Measurements from ENCODE around the gene TSPAN15. TPM values are rescaled to one million over a fixed set of nuclear protein-coding genes. Genes with fewer than 3 reads are reported as not detected.

Gene TSPAN15
- total and polyA plus RNA-seq, 3 donors from 2014 or later = 29.7 to 37.5 (median 35.3) TPM

- Histone ChIP-seq H3K27ac (no peak overlapping the region), H3K4me3 (no peak overlapping the region), H3K9me3 (no peaks in the 10 kb centered on the region), H3K27me3 (no peaks in the 10 kb centered on the region), H3K36me3 (ENCODE audit: low read depth, missing control alignments) (no peaks in the 10 kb centered on the region), H3K4me1 (no peaks in the 10 kb centered on the region)
- TF ChIP-seq CTCF (IDR thresholded peaks at IDR 0.05) (peak; percentile 51 to 61 (median 53)), POLR2A (IDR thresholded peaks at IDR 0.05) (no peak)
- peak; percentile 81 for DNase-seq
- intact Hi-C loops (cut with DNase I; ENCODE audit: low total_unique reads) = no loop called here
- WGBS, 2 donors = 29 to 49% methylated on average over 9 to 11 of the region's 11 CpGs
Observed at GRCh38 chr10:69515699-69516259, 64.5 kb downstream of the TSPAN15 start.

DNA sequence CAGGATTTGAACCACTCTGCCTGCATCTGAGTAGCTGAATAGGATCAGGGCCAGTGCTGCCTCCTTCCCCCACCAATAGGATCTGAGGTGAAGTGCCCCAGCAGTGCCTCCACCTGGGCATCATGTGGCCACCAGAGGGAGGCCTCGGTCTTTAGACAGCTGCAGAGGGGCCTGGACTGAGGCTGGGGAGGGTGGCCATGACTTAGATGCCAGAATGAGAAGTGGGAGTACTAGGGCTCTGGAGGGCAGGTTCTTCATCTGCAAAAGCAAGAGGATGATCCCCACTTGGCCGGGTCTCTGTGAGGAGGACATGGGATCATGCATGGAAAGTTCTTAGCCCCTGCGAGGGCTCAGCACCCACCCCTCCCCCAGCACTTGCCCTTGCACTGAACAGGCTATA, 65.1 kb downstream of the TSPAN15 start:
- no peaks in the 10 kb centered on the region for H3K36me3 ChIP-seq (ENCODE audit: low read depth, missing control alignments)
- H3K9me3 ChIP-seq = no peaks in the 10 kb centered on the region
- 50 to 59% methylated on average over 2 to 3 of the region's 3 CpGs for WGBS, 2 donors
- no peak for DNase-seq
- H3K27ac ChIP-seq = no peak overlapping the region
- no peaks in the 10 kb centered on the region for H3K27me3 ChIP-seq
- no peaks in the 10 kb centered on the region for H3K4me1 ChIP-seq
- no peak overlapping the region for H3K4me3 ChIP-seq
- intact Hi-C loops (cut with DNase I; ENCODE audit: low total_unique reads) = no loop called here
- peak in 1 of 3 experiments; percentile 16 for TF ChIP-seq CTCF (IDR thresholded peaks at IDR 0.05)
- no peak for TF ChIP-seq POLR2A (IDR thresholded peaks at IDR 0.05)

DNA sequence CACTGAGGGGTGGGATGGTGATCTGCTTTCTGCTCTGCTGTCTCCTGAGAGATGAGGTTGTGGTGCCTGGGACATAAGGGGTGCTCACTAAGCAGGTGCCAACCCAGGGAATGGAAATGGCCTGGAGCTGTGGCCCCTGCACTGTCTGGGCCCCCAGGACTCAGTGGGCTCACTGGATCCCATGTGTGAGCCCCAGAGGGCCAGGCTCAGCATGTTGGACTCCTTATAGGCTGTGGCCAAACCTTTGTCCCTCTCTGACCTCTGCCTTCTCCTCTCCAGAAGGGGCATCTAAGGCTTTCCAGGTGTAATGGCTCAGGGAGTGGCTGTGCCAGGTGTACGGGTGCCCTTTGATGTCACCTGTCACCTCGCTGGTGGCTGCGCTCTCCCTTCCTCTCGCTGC, 65.5 kb downstream of the TSPAN15 start:
- Histone ChIP-seq H3K9me3 (no peaks in the 10 kb centered on the region), H3K27me3 (no peaks in the 10 kb centered on the region), H3K27ac (no peak overlapping the region), H3K4me3 (no peak overlapping the region), H3K36me3 (ENCODE audit: low read depth, missing control alignments) (no peaks in the 10 kb centered on the region), H3K4me1 (no peaks in the 10 kb centered on the region)
- DNase-seq = no peak
- no peak for TF ChIP-seq CTCF (IDR thresholded peaks at IDR 0.05)
- no peak for TF ChIP-seq POLR2A (IDR thresholded peaks at IDR 0.05)
- 79 to 92% methylated on average over 4 of the region's 4 CpGs for WGBS, 2 donors
- intact Hi-C loops (cut with DNase I; ENCODE audit: low total_unique reads) = no loop called here

DNA sequence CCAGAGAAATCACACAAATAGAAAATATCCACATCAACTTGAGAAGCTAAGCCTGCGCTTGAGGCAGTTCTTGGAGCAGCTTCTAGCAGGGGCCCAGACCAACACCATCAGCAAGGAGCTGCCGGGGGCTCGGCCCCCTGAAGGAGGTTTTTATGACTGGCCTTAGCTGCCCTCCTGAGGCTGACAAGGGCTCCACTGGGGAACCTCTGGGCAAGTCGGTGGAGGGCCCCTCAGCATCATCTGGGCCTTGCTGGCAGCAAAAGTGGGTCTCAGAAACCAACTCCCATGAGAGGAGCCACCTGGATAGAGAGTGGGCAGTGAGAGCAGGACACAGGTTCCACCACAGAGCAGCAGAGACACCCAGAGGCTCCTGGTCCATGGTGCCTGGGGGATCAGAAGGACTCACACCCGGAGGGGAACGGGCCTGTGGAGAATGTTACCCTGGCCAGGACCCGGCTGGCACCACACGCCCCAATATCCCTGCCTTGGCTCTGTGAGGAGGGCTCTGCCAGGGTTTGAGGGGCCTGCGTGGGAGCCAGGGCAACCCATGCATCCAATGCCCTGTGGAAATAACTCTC, 66.1 kb downstream of the TSPAN15 start:
- WGBS, 2 donors = 82 to 94% methylated on average over 7 to 9 of the region's 9 CpGs
- Histone ChIP-seq H3K36me3 (ENCODE audit: low read depth, missing control alignments) (no peaks in the 10 kb centered on the region), H3K4me3 (no peak overlapping the region), H3K9me3 (no peaks in the 10 kb centered on the region), H3K27ac (no peak overlapping the region), H3K4me1 (no peaks in the 10 kb centered on the region), H3K27me3 (no peaks in the 10 kb centered on the region)
- no peak for TF ChIP-seq CTCF (IDR thresholded peaks at IDR 0.05)
- TF ChIP-seq POLR2A (IDR thresholded peaks at IDR 0.05) = no peak
- no peak for DNase-seq
- intact Hi-C loops (cut with DNase I; ENCODE audit: low total_unique reads) = no loop called here

DNA sequence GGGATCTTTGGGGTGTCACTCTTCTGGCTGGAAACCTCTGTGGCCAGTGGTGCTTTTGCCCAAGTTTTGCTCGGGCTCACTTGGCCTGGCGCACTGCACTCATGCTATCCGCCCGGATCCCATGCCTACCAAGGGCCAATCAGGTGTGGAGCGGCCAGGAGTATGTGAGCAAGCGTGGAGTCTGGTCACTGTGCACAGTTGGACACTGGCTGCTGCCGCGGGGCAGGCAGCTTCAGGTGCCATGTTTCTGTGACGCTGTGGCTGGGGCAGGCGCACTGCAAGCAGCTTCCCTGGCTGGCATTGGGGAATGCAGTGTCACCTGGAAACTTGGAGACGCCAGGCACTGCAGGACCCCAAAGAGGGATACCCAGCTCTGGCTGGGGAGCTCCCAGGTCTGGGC, 76.7 kb downstream of the TSPAN15 start:
- H3K27me3 ChIP-seq = no peaks in the 10 kb centered on the region
- WGBS, 2 donors = 96 to 100% methylated on average over 4 to 11 of the region's 11 CpGs
- intact Hi-C loops (cut with DNase I; ENCODE audit: low total_unique reads) = no loop called here
- no peak for TF ChIP-seq POLR2A (IDR thresholded peaks at IDR 0.05)
- TF ChIP-seq CTCF (IDR thresholded peaks at IDR 0.05) = no peak
- no peak for DNase-seq
- no peaks in the 10 kb centered on the region for H3K9me3 ChIP-seq
- H3K27ac ChIP-seq = no peak overlapping the region
- no peaks in the 10 kb centered on the region for H3K36me3 ChIP-seq (ENCODE audit: low read depth, missing control alignments)
- no peaks in the 10 kb centered on the region for H3K4me1 ChIP-seq
- H3K4me3 ChIP-seq = no peak overlapping the region

Data from testis (tissue), 3 donors.